Testis (tissue), 2 donors: ENCODE data around the gene CARD19.

ENCODE experiments used
- CTCF ChIP-seq, 3 experiments: fragments of 450-650 bp in 2 of 3; fragments of 200-600 bp in 1 of 3; sonication (generic) in 1 of 3; IDR thresholded peaks; one replicate each; pipeline ENCODE4 v1.5.1; 2016 to 2019; ENCODE audit warnings: antibody characterized with exemption in 3 of 3, mild to moderate bottlenecking in 2 of 3, moderate library complexity in 1 of 3
- POLR2A ChIP-seq: fragments of 450-650 bp; IDR thresholded peaks from one replicate; pipeline ENCODE4 v1.6.1; 2017; ENCODE audit warnings: antibody characterized with exemption, mild to moderate bottlenecking, moderate library complexity

GRCh38 chr9:93059715-93060578, 36.1 kb upstream of the CARD19 start:
- TF ChIP-seq CTCF (IDR thresholded peaks at IDR 0.05) (no peak), POLR2A (no peak)
